ELF-1 (cell line): ENCODE results near the gene INKA1.
"Not testable (repeated sequence)": the region's sequence is repeated elsewhere in the genome, so short reads cannot be mapped to it uniquely, and the experiment has no call there.

ENCODE experiments used
- DNase-seq: peaks from one replicate; pipeline ENCODE4 v3.0.0-alpha.2; 2016; ENCODE audit warnings: low read depth, low spot score

INKA1 gene

DNA sequence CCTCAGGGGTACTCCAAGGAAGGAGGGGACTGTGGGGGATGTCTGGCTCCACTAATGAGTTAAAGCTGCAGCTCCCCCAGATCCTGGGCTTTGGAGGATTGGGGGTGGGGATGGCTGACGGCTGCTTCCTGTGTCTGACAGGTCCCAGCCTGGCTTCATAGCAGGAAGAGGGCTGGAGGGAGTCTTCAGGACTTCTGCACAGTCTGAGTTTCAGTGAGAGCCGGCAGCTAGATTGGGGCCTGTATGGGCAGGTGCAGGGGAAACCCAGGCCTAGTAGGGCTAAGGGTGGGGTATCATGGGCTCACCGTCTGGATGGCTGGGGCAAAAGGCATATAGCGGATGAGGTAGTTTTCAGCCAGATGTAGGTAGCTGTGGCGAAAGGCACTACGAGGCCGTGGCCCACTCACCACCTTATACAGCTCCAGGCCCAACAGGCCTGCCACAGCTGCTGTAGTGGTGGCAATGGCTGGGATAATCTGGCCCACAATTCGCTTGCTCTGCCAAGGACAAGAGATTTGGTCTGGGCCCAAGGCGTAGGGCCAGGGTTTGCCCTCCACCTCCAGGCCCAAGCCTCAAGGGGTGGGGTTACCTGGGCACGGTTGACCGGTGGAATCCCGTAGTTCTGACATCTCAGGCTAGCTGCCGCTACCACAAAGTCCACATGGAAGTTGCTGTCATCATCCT is 4.5 kb downstream of the INKA1 start:
- DNase-seq, result no peak

DNA sequence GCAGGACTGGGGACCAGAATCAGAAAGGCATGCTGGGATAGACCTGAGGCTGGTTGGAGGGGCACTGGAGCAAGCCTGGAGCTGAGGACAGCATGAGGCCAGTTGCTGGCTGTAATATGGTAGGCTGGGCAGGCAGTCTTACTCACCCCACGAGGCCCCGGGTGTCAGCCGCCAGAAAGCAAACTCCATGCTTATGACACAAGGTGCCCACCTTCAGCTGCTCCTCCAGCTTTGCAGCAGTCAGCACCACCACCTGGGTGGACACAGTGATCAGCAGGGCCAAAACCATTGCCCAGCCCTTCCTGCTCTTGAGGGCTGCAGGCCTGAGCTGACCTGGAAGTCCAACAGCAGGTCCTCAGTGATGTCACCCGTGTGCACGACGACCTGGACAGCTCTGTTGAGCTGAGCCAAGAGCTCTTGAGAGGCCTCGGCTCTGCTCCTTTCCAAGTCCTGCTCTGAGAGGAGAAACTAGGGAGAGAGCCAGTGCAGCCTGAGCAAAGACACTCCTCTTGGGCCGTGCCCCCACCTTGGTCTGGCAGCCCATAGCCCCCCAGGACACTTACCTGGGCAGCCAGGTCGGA is 9.9 kb downstream of the INKA1 start:
- no peak for DNase-seq

DNA sequence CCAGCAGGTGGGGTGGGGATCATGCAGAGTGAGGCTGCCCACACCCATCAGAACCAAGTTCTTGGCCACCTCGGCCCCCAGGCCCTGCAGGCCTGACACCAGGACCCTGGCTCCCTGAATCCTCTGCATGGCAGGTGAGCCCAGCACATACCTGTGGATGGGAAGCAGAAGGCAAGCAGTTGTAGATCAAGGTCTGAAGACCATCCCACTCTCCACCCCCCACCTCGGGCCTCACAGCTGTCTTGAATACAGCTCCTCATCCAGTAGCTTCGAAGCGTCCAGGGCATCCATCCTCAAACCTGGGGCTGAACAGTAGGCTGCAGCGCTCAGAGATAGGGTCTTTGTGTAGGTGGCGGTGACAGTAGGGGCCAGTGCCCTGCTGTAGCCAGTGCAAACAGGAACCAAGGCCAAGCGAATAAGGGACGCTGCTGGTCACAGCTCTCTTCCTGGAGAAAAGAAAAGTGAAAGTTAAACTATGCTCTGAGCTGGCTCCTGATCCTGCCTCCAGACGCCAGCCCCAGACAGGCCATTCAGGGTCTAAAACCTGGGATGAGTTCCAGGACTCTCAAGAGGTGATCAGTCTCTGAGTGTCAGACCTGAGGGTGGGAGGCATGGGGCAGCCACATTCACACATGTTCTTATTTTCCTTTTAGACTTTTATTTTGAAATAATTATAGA is 10.6 kb downstream of the INKA1 start, which contains the start of gene UBA7:
UBA7 (minus strand) TSS at position 457 of the 678 bp plus-strand sequence; CDS start at position 291, 166 bp downstream.
- no peak for DNase-seq

DNA sequence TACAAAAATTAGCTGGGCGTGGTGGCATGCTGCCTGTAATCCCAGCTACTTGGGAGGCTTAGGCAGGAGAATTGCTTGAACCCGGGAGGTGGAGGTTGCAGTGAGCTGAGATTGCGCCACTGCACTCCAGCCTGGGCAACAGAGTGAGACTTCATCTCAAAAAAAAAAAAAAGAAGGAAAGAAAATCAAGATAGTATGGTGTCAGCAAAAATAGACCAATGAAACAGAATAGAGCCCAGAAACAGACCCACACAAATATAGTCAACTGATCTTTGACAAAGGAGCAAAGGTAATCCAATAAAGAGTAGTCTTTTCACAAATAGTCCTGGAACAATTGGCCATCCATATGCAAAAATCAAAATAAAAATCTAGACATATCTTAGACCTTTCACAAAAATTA is 20.1 kb downstream of the INKA1 start:
- not testable (repeated sequence) for DNase-seq

DNA sequence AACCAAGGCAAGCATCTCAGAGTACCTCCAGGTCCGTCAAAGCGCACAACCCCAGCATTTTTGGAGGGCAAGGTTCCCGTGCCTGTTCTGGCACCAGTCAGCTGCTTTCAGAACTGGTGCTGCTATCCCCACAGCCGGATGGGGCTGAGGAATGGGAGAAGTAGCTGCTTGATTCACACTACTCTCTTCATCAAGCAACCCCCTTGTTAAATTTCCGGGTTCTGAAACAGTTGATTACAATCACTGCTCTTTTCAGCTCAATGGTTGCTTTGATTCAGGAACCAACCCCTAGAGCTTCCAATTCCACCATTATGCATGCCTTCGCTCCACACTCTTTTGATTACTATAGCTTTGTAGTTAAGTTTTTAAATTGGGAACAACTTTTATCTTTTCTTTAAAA is 23.0 kb downstream of the INKA1 start:
- DNase-seq, result no peak

DNA sequence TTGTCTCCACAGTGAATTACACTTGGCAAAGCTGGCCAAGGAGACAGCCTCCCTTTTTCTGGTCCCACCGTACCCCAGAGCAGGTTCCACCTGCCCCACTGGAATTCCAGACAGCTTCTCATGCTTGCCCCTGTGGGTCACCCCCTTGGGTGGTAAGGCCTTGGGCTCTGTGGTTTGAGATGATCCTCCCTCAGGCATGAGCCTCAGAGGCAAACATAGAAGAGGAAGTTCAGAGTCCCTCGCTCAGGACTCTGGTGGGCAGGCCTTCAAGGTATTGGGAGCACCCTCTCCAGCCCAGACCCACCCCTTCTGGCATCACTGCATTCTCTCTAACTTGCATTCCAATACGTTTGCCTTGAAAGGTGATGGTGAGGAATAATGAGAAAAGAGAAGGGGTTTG is 28.3 kb downstream of the INKA1 start:
- DNase-seq, result no peak

DNA sequence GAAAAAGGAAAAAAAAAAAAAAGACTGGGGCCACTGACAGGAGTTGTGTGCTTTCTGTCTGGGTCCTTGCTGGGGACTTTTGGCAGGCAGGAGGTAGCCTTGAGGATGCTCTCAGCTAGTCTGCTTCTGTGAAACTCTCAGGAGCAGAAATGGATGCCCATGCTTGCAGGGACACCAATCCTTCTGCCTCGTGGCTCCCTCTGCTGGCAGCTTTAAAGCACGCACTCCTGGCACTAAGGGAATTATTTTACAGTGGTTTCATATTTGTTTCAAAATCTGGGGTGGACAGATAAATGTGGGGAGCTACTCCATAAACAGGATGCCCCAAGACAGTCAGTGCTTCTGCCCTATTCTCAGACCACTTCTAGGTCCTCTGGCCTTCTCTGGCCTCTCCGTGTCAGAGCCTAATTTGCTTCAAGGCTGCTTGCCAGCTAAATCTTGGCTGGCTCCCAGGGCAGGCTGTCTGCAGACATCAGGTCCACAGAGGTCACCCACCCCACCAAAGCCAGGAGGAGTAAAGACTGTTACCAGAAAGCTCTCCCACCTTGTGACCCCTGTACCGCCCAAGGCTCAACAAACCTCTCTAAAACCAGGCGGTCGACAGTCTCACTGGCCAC is 36.2 kb downstream of the INKA1 start:
- peak; percentile 50 for DNase-seq

DNA sequence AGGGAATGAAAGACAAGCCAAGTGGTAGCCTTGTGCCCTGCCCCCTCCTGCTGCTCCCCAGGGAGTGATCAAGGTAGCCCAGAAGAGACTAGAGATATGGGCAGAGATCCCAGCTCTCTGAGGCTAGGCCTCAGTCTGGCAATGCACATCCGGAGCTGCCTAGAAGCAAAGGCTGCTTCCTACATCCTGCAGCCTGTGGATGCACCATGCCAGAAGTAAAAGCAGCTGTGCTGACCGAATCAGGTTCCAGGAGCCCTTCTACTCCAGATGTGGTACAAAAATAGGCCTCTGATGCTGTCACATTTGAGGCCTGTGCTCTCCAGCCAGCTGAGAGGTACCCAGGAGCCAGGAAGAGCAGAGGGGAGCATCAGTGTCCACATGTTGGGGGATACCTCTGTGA is 37.3 kb downstream of the INKA1 start:
- DNase-seq, result no peak

DNA sequence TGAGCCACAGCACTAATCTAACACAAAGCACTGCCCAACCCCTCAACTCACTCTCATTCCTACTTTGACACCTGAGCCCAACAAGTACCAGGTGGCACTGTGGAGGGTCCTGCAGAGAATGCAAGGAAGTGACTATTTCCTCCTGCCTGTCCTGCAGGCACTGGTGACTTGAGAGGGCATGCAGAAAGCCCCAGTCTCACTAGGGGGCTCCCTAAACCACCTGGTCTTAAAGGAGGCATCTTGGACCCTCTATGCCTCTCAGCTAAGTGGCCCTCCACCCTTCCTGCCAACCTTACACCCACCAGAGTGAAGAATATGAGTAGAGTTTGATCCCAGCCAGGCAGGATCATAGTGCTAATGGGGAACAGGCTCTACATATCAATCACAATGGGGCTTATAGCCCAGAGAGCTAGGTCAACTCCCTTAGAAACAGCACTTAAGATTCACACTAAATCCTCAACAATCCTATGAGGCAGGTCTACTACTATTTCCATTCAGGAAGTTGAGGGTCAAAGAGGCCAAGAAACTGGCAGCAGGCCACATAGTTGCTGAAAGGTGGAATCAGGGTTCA is 38.1 kb downstream of the INKA1 start:
- DNase-seq, result peak; percentile 41

DNA sequence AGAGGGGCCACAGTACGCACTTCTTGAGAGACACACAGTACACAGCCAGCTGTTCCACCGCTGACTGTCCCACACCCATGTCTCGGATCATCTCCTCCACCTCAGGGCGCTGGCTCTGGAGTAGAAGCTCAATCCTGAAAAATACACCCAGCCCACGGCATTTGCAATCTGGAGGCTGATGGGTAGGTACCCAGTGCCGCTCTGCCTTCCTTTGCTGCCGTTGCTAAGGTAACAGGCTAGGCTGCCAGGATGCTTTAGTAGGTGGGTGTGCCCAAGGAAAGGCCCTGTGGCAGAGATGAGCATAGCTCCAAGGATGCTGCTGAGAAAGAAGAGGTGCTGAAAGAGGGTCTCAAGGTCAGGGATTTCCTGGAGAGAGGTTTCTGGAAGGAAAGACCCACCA is 38.7 kb downstream of the INKA1 start:
- DNase-seq, result no peak

DNA sequence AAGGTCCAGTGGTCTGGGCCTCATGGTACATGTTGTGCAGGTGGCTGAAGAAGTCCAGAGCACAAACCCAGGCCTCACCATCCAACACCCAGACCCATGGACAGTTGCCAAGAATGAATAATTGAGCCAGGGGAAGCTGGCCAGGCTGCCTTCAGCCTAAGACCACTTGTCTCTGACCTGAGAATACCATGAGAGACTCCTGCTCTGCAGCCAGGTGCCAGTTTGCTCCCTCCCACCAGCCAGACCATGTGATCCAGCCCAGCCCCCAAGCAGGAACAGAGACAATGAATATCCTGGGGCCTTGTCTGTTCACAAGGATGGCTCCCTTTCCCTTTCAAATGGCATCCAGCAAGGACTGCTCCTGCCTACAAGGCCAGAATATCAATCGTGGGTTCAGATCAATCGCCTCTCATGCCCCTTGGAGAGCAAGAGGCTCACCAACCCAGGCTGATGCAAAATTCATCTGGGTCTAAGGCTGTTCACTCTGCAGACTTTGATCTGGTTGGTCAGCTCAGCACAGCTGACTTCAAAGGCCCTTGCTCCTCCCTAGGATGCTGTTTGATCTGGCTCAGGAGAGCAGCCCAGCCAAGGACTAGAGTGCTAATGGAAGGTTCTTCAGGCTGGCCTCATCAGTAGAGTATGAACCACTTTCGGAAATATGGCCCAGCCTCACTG is 39.9 kb downstream of the INKA1 start:
- peak; percentile 13 for DNase-seq

DNA sequence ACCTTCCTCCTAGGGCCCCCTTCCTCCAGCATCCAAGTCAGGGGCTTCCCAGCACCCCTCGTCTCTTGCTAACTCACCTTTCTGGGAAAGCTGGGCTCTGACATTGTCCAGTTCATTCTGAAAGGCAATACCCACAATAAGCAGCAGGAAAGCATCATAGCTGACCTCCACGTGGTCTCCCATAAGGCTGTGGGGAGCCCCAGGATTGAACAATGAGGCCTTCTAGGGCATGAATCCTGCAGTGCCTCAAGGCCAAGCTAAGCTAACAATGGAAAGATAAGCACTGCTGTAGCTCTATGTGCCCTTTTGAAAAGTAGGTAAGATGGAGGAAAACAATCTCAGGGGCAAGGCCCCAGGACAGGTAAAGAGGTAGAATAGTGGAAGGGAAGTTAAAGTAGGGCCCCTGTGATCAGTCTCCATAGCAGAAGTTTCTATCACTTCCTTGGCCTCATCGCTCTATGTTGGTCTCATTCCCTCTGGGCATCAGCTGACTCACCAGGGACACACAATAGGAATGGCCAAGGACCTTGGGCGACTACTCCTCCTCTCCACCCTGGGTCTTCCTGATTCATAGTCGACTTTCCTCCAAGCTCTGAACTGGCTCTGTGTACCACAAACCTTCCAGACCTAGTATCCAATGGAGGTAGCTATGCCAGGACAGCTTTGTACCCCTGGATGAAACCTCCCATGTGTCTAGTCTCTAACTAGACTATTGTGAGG is 41.6 kb downstream of the INKA1 start:
- DNase-seq, result no peak

DNA sequence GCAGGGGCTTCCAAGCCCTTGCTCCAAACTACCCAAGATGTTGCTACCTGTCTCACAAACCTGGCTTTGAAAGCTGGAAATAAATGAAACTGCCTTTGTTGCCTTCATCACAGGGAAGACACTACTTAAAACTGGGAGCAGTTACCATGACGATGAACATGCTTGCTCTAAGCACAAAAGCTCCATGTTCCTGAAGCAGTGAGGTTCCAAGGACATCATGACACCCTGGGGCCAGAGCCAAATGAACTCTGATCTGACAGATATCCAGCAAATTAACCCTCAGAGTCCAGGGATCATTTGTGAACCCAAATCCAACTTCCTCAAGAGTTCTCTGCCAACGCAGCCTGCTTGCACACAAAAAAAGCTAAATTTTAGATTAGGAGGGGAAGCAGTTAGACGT is 42.6 kb downstream of the INKA1 start:
- no peak for DNase-seq
